Omental fat pad (tissue), 4 donors: ENCODE results near the gene SRBD1. TPM values are rescaled to one million over a fixed set of nuclear protein-coding genes. Genes with fewer than 3 reads are reported as not detected.

Source experiments
- ATAC-seq: fragments of 150-250 bp; one replicate; pipeline ENCODE4 v1.9.1; 2016; ENCODE audit warnings: mild to moderate bottlenecking, moderate library complexity; ENCODE audit not compliant: low FRiP score
- DNase-seq: peaks from one replicate; pipeline ENCODE4 v3.0.0-alpha.2; 2019; ENCODE audit warnings: low spot score
- small RNA-seq: library from RNA; depleted of rRNA; stranded (forward); fragments of <200 nt; gene quantifications from one replicate; pipeline ENCODE3, GENCODE V24; 2016
- total RNA-seq, 4 donors: library from RNA; depleted of rRNA; stranded (reverse); fragments of >200 nt; gene quantifications; one replicate each; pipeline ENCODE4 v1.1.0, GENCODE V29; 2016
- TF ChIP-seq, protein P1 (sequence below), 3 donors: fragments of 450-650 bp; IDR thresholded peaks; one replicate each; pipeline ENCODE4 v1.5.1; 2016 to 2017; ENCODE audit warnings: antibody characterized with exemption in 3 of 3, mild to moderate bottlenecking in 3 of 3, moderate library complexity in 2 of 3

The SRBD1 gene
- total RNA-seq, 4 donors from 2014 or later, result 10.3 to 36.4 (median 14.1) TPM

DNA sequence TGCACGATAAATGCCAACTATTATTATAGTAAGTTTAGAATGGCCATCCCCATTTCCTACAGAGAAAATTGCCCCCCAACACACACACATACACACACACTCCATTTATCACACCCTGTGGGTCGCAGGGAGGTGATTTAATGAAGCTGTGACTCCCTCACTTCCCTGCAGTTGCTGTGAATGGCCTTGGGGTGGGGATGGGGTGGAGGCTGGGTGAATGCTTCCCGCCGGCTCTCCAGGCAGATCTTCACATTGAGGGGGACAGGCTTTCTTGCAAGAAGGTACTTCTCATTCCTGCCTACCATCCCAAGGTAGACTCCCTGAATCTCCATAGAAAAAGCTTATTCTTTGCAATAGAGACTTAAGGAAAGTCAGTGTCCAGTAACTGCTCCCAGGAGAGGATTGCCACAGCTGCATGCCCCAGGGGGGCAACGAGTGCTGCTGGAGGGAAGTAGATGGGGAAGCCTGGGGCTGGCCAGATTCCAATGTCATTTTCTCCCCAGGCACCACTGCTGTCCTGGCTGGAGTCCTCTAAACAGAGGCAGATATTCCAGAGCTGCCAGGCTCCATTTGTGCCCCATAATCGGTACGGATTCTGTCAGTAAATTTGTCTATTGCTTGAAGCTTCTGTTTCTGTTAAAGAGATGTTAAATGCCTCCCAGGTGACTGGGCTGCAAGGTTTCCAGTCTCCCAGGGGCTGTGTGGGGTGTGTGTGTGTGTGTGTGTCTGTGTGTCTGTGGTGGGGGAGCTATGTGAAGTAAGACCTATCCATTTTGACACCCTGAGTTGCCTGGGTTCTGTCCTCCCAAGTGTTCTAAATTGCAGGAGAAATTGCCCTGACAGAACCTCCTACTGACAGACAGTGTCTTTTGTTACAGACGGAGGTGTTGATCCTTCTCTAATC, 265.5 kb downstream of the SRBD1 start:
- TF ChIP-seq, protein P1, sequence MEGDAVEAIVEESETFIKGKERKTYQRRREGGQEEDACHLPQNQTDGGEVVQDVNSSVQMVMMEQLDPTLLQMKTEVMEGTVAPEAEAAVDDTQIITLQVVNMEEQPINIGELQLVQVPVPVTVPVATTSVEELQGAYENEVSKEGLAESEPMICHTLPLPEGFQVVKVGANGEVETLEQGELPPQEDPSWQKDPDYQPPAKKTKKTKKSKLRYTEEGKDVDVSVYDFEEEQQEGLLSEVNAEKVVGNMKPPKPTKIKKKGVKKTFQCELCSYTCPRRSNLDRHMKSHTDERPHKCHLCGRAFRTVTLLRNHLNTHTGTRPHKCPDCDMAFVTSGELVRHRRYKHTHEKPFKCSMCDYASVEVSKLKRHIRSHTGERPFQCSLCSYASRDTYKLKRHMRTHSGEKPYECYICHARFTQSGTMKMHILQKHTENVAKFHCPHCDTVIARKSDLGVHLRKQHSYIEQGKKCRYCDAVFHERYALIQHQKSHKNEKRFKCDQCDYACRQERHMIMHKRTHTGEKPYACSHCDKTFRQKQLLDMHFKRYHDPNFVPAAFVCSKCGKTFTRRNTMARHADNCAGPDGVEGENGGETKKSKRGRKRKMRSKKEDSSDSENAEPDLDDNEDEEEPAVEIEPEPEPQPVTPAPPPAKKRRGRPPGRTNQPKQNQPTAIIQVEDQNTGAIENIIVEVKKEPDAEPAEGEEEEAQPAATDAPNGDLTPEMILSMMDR (IDR thresholded peaks at IDR 0.05), result no peak
- ATAC-seq, result no peak
- no peak for DNase-seq

DNA sequence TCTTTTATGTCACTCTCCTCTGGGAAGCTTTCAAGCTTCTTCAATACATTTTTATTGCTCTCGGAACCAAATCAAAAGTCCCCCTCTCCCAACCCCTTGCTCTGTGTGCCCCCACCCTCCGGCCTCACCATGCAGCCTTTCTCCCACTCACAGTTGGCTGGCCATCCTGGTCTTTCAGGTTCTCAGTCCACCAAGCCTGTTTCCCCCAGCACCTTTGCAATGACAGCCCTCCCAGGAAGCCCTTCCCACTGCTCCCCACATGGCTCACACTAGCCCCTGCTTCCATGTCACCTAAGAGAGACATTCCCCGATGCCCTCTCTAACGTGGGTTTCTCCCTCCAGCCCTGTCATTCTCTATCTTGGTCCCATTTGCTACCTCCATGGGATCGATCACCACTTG, 266.6 kb downstream of the SRBD1 start:
- DNase-seq (no peak), ATAC-seq (no peak)
- TF ChIP-seq, protein P1 (IDR thresholded peaks at IDR 0.05), result no peak

DNA sequence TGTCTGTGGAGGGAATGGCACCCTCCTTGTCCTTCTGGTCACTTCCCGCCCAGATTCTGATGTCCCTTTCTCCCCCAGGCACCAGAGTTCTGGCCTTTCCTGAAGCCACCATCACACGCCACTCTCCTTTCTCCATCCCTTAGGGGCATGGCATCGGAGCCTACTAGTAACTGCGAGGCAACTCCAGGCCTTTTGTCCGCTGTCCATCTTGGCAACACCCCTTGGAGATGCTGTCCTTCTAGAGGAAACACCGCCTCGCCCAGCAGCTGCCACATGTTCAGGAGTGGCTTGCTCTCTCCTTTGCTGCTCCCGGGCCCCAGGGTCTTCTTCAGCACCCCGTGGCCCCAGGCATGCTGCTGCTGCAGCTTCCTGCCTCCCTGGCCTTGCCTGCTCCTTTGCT, 267.0 kb downstream of the SRBD1 start:
- ATAC-seq (no peak), DNase-seq (no peak)
- TF ChIP-seq, protein P1 (IDR thresholded peaks at IDR 0.05), result no peak

DNA sequence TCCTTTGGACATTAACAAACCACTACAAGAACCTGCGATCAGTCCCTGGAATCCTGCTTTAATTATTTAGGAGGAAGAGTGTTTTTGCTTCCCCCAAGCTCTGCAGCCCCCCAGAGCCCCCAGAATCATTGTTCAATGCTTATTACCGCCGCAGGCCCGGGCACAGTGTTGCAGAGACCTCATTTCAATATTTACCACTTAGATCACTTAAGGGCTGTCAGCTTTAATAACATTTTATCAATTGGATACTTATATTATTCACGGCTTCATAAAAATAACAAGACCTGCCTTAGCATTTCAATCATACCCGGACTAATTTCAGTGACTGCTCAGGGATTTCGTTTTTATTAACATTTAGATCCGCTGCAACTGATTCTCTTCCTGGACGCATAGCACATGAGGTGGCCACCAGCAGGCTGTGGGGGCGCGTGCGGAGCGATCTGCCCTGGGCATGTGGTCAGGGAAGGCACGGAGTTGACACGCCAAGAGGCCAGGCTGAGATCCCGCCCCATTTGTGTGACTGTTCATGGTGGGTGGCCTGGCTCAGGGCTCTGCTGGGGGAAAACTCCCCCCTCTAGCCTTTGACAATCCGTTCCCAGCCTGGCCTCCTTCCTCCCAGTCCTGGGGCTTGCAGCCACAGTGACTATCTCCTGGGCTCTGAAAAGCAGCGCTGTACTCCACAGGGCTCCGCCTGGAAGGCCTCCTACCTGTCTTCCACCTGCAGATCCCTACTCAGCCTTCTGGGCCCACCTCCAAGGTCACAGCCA, 267.6 kb downstream of the SRBD1 start:
- TF ChIP-seq, protein P1 (IDR thresholded peaks at IDR 0.05), result no peak
- DNase-seq (no peak), ATAC-seq (no peak)

DNA sequence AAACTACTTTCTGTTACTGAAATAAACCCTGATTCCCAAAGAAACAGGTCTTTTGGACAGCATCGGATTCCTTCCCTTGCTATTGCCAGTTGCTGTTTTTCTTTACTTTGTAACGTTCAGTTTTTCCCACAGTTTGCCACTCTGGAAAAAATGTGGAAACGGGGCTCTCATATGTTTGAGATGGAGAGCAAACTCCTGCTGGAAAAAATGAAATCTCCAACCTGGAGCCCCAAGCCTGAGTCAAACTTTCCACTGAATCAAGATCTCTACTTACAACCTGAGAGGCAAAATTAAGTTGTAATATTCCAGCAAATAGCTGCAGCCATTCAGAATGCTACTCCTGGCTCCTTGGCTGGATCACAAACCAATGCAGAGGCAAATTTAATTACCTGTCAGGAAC, 270.7 kb downstream of the SRBD1 start:
- DNase-seq, result no peak
- no peak for ATAC-seq
- TF ChIP-seq, protein P1 (IDR thresholded peaks at IDR 0.05), result no peak

DNA sequence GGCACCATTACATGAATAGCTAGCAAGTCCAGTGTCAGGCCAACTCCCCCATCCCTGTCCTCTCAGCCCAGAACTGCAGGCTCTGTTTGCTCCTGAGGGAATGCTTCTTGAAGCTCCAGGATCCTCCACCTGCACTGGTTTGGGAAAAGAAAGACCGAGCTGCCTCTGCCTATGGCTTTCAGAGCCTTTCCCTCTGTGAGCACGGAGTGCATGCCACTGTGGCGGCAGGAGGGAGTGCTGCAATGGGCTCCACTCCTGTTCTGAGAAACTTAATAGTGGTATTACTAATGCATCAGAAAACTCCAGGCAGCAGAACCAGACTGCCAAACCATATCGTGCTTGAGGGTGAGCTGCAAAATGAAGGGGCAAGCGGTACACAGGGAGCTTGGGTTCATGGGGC, 271.8 kb downstream of the SRBD1 start:
- no peak for DNase-seq

More for the DNA sequence above, 271.8 kb downstream of the SRBD1 start:
- TF ChIP-seq, protein P1 (IDR thresholded peaks at IDR 0.05), result no peak
- no peak for ATAC-seq

Small RNAs within 50 kb of the gene (small RNA-seq; reads per million reads assigned to genes)
- not detected for gene RN7SL414P

Other genes starting within 250 kb of the SRBD1 start
- gene PRKCE, start 40.4 kb upstream of the SRBD1 start, total RNA-seq, result 10 to 100 TPM in 2 of 4 donors, 1 to 10 TPM in 2; 8.8 to 24.3 (median 14.0) TPM